SW480 (cell line): Measurements from ENCODE around the gene ZNF106.

ENCODE experiments used
- DNase-seq: peaks from one replicate; pipeline ENCODE4 v3.0.0-alpha.2; 2016; ENCODE audit warnings: low spot score

The ZNF106 gene

DNA sequence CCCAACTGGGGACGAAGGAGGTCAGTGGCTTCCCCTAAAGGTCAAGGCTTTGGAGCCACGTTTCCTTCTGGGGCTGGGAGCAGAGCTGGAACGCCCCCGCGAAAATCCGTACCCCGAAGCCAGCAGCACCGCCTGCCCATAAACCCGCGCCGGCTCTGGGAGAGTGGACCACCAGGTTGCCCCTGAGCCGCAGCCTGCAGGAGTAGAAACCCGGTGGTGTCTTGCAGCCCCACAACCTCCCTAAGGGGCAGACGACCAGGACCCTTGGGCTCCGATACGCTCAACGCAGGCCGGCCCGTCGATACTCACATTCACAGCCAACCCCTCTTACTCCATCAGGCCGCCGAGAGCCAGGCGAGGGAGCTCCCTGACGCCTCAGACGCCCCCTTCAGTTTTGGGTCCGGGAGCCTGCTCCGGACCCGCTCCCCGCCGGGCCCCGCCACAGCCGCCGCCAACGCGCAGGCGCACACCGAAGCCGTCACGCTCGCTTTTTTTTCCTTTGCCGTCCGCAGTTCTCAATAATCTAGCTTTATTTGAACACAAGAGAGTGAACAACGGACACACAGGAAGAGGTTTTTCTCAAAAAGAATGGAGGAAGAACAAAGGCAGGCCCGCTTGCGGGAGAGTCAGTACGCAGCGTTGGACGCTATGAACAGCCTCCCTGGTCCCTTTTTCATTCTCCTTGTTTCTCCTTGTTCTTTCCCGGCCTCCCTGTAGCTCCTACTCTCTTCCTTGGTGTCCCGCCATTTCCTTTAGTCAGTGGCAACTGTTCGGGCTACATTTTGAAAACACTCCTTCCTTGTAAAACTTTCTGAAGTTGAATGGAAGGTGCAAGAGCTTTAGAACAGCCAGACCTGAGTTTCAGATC lies at the start of gene ZNF106:
ZNF106 (minus strand) TSS at position 471 of the 868 bp plus-strand sequence. CDS start 18,852 bp downstream, outside the sequence.
- DNase-seq = peak; percentile 90

DNA sequence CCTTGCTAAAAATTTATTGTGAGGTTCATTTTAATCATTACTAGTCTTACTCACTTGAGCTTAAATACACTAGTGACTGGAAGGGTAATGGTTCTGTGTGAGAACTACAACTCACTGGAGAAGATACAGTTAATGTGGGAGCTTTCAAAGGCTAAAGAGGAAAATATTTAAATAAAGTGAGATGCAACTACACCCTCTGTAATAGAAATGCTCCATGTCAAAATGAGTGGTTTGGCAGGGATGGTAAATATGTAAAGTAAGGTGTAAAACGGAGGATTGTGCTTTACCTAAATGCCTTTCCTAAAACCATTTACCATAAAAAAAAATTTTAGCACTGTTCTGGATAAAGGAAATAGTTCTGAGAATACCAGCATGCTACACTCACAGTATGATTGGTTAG lies 42.3 kb upstream of the ZNF106 start:
- no peak for DNase-seq

DNA sequence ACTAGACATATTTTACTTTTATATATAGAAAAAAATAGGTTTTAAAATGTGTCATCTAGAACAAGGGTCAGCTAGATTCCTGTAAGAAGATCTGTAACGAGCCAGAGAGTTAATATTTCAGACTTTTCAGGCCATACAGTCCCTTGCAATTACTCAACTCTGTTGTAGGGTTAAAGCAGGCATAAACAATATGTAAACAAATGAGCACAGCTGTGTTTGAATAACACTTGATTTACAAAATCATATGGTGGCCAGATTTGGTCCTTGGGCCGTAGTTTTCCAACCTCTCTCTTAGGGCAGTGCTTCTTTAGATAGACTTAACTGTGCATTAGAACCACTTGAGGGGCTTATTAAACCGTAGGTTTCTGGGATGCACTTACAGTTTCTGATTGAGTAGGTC lies 38.0 kb upstream of the ZNF106 start:
- DNase-seq = no peak

DNA sequence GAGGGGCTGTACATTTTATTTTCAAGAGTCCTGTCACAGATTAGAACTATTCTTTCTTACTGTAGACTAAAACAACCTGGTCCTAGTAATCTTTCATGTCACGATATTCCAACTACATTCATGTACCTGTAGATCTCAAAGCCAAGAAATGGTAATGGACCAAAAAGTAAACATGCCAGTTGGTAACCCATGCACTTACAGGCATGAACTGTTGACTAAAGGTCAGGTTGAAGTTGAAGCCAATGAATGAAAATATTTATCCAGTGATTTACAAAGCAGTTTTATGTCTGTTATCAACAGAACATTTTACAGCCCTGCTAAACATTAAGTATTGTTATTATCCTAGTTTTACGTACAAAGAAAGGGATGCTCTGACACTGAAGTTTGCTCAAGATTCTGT lies 32.4 kb upstream of the ZNF106 start:
- DNase-seq = no peak

DNA sequence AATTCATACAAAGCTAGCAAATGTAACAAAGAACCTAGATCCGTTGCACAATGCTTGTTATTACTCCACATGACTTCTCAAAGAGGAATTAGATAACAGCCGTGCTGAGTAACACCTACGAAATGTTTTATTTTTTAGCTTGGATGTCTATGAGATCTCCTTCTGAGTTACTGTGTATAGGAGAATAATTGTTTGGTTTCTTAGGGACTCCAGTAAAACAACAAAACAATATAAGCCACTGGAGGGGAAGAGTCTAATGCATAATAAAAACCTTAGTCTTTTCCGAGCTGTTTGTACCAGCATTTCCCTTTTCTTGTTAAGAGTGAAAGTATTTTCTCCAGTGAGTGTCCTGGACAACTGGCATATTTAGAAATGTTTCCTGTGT lies 20.1 kb upstream of the ZNF106 start:
- DNase-seq = no peak

DNA sequence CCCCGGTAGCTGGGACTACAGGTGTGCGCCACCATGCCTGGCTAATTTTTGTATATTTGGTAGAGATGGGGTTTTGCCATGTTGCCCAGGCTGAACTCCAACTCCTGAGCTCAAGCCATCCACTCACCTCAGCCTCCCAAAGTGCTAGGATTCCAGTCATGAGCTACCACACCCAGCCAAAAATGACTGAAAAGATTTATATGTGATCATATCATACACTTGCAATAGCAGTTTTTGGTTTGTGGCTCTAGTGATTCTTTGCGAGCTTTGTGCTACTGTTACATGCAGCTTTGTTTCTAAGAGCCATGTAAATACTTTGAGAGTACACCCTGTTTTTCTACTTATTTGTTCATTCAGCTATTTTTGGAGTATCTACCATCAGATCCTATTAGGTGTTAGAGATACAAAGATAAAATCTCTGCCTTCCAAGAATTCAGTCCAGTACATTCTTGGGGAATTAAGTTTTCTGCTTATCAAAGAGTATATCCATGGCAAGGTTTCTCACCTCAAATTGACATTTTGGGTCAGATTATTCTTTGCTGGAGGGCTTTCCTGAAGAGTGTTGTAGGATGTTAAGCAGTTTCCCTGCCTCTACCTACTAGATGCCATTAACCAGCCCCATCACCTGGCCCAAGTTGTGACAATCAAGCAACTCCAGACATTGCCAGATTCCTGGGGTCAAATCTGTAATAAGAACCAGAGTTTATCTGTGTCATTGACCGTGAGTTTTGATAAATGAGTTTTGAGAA lies 19.5 kb upstream of the ZNF106 start:
- no peak for DNase-seq

DNA sequence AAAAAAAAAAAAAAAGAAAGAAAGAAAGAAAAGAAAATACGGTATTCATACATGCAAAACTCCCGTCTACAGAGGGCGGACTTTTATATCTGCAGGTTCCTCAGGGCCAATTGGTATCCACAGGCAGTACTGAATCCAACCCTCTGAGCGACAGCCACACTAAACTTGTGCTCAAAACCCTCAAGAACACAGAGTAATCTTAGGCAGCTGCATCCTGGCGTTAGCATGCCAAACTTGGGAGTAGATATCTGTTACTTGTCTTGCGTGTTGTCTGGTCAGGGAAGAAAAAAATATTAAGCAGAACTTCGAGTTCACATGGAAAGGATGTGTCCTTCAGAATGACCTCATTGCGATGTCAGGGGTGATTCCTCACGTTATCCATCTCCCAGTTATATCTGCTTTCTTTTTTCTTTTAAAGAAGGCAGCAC lies 17.3 kb upstream of the ZNF106 start:
- no peak for DNase-seq

DNA sequence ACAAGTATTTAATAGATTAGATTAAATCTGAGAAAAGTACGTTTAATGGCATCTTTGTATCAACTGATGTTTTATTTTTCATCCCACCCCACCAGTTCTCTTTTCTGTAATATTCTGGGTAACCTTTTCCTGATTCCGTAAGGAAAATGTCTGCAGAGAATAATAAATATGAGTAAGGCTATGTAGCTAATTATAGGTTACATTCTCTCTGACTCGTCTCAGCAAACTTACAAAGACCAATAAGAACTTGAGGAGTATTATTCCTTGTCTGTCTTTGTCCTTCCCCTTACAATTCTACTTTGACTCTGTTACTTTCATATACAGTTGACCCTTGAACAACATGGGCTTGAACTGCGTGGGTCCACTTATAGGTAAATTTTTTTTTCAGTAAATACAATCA lies 16.6 kb upstream of the ZNF106 start:
- DNase-seq = no peak

DNA sequence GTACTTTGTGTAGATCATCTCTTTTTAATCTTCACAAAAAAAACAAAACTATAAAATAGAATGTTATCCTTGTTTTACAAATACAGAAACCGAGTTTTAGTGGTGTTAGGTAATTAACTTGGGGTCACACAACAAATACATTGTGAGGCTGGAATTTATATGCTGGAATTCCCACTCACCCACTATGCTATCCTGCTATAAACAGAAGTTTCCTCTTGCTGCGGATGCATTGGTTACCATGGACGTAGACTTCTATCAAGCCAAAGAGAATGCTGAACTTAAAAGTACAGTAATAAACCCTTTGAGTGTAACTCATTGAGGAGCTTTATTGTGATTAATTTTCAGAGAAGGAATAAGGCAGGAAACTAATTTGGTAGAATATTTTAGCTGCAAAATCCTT lies 13.7 kb upstream of the ZNF106 start:
- no peak for DNase-seq

DNA sequence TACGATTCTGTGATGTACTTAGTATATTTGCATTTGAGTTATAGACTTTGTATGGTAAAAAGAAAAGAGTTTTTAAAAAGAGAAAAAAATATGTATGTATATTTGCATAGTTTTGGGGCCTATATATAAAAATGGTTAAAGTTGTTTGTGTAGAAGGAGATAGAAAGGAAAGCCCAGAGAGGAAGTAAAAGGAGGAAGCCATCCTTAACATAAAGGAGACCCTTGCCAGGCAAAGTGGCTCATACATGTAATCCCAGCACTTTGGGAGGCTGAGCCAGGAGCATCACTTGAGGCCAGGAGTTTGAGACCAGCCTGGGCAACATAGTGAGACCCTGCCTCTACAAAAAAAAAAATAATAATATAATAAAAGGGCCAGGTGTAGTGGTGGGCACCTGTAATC lies 12.9 kb upstream of the ZNF106 start:
- no peak for DNase-seq

DNA sequence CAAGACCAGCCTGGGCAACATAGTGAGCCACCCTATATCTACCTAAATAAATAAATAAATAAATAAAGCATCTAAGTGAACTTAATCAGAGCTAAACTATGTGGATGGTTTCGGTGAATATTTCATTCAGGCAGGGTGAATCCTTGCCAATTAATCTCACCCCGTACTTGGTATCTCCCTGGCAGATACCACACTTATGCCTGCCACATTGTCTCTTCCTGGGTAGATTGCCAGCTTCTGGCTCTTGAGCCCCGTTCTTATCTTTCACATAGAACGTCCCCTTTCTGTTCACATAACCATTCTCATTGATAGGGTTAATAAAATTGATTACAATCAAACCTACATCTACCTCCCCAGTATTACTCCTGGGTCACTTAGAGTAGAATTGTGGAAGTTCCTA lies 11.5 kb upstream of the ZNF106 start:
- no peak for DNase-seq

DNA sequence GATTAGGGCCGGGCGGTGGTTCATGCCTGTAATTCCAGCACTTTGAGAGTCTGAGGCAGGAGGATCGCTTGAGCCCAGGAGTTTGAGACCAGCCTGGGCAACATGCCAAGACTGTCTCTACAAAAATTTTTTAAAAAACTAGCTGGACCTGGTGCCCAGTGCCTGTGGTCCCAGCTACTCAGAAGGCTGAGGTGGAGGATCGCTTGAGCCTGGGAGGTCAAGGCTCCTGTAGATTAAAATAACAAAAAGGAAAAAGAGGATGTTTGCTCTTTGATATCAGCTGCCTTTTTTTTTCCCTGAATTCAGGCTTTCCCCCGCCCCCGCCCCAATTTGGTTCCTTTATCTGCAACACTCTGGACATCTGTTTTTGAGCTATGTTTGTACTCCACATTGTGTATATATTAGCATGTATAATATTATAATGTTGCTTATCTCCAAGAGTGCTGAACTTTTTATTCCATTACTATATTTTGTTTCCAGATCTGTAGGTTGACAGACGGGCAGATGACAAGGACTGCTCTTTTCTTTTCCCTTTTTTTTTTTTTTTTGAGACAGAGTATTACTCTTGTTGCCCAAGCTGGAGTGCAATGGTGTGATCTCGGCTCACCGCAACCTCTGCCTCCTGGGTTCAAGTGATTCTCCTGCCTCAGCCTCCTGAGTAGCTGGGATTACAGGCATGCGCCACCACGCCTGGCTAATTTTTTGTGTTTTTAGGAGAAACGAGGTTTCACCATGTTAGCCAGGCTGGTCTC lies 9.1 kb upstream of the ZNF106 start:
- no peak for DNase-seq

DNA sequence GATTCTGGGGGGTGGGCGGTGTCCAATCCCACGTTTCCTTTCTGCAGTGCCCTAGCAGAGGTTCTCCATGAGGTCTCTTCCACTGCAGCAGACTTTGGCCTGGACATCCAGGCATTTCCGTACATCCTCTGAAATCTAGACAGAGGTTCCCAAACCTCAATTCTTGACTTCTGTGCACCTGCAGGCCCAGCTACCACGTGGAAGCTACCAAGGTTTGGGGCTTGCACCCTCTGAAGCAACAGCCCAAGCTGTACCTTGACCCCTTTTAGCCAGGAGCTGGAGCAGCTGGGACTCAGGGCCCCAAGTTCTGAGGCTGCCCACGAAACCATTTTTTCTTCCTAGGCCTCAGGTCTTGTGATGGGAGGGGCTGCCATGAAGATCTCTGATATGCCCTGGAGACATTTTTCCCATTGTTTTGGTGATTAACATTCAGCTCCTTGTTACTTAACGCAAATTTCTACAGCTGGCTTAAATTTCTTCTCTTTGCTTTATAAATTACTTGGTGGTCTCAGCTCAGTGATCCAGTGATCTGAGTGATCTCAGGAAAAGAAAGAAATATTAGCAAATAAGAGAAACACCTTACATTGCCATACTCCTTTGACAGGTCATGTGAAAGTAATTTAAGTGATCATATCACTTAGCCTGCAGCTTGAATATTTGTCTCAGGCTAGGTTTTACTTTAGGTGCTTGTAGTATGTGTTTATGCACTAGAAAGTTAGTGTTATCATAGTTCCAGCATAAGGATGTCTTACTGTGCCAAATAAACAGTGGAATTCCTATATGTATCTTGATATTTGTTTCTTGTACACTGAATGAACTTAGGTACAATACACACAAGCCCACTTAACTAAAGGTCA lies 7.5 kb upstream of the ZNF106 start:
- DNase-seq = no peak

DNA sequence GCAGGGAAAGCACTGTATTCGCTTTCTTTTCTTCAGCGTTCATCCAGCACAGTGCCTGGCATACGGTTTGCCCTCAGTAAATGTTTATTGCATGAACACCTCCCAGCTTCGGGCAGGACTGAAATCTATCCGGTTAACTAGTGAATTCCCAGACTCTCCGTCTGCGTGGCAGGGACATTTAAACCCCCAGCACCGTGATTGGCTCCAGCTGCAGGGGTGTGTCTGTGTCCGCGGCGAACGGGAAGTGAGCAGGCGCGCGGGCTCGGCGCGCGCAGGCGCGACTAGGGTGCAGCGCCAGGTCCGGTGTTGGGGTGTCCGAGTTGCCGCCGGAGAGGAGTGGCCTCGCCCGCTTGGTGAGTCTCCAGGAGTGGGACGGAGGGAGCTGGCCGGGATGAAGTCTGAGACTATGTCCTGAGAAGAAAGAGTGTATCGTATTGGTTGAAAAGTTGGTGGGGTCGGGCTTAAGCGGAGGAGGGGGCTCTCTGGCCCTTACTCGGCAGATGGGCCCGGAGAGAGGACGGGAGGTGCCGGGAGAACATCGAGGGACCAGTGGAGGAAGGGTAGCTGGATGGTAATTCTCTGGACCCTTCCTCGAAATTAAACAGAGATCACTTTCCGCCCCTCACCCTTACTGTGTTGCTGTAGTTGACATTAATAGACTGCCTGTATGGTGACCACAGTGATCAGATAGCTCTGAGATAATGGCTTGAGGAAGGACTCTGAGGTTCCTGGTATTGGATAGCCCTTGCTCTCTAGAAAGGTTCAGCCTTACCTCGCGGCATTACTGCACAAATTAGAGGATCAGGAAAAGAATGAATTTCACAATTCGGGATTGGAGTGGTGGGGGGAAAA lies 4.6 kb upstream of the ZNF106 start, which contains the start of gene SNAP23:
SNAP23 (plus strand) TSS at position 274 of the 852 bp plus-strand sequence. CDS start 16,213 bp downstream, outside the sequence.
- peak; percentile 89 for DNase-seq

DNA sequence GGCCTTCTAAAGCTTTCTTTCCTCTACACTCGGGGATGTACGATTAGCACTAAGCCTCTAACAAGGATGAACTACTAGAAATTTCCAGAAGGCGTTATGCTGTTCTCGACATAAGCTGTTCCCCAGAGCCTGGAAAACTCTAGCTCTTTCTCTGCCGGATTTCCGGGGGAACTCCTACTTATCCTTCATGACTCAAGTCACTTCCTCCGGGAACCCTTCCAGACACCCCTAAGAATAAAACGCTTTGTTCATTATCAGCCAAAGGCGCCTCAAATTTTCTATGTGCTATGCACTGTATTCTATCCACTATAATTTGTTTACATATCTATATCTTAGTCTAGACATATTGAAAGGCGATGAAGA lies 4.0 kb upstream of the ZNF106 start:
- DNase-seq = peak; percentile 23

DNA sequence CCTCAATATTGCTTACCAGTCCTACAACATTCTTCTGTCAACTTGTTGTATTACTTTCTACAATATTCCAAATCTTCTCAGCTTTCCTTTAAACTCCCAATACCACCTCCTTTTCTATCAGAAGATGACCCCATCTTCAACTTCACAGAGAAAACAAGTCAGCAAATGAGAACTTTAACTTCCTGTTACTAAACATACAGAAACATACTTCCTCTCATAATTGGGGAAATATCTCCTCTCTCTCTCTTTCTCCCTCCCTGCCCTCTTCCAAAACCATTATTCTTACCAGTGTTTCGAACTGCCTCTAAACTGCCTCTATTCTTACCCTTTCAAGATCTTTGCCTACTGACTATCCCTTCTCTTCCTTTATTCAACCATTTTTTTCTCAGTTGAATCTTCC lies 2.7 kb upstream of the ZNF106 start:
- no peak for DNase-seq

DNA sequence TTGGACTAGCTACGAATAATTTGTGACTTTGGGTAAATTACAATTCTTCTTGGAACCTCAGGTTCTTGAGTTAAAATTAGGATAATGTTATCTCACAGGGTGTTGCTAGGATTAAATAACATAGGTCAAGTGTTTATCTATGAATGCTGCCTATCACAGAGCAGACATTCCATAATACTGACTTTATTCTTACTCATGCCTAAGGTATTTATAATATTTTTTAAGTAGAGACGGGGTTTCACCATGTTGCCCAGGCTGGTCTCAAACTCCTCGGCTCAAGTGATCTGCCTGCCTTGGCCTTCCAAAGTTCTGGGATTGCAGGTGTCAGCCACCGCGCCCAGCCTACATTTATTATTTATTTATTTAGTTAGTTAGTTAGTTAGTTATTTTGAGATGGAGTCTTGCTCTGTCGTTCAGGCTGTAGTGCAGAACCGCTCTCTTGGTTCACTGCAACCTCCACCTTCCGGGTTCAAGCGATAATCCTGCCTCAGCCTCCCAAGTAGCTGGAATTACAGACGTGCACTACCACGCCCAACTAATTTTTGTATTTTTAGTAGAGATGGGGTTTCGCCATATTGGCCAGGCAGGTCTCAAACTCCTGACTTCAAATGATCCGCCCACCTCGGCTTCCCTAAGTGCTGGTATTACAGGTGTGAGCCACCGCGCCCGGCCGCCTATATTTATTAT lies 741 bp upstream of the ZNF106 start:
- DNase-seq = peak; percentile 59

DNA sequence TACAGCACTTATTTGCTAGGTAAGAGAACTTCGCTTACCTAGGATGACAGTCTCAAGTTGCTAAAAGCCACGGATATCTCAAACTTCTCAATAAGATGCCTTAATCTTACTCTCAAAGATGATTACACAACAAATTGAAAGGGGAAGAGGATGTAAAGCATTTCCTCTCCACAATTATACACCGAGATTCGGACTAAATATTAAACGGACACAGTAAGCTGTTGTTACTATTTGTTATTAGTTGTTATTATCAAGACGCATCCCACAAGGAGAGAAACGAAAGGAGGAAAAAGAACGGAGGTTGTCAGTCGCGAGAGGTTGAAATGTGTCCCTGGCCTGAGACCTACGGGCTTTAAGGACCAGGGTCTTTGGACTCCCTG lies 660 bp downstream of the ZNF106 start:
- DNase-seq = no peak

DNA sequence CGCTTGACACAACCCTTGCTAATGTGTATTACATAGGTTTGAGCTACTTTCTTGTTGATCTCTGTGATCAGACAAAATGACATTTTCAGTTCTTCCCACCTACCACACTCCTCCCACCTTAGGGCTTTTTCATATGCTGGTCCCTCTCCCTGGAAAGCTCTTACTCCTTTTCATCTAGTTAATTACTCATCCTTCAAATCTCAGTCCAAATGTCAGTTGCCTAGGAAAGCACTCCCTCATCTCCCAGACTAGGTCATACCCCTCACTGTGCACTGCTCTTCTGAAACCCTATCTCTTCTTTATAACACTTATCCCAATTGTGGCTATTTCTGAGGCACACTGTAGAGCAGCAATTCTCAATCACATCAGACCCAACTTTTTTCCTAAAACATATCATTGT lies 7.3 kb downstream of the ZNF106 start:
- DNase-seq = no peak

DNA sequence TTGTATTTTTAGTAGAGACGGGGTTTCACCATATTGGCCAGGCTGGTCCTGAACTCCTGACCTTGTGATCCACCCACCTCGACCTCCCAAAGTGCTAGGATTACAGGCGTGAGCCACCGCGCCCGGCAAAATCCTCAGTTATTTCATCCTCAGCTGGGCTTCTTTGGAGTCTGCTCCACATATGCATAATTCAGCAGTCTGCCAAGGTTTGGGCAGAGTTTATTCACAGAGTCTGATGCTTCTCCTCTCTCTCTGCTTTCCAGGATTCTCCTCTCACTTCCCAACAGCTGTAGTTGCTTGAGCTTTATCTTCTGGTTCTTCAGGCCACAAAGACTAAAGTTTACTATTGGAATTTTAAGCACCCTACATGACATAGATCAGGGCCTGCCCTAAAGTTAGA lies 8.2 kb downstream of the ZNF106 start:
- DNase-seq = no peak
